GM23338 (cell line): Measurements from ENCODE around the gene TRAPPC12.

Source experiments
- CREB1 ChIP-seq: fragments of 250-450 bp; sonication (Bioruptor Pico); IDR thresholded peaks from 2 replicates; pipeline ENCODE4 v1.5.0; 2020; ENCODE audit warnings: low read depth, mild to moderate bottlenecking, moderate library complexity
- CTCF ChIP-seq, 2 experiments: fragments of 200-600 bp in 1 of 2; sonication (generic) in 1 of 2; conservative IDR thresholded peaks; 2 replicates each; pipeline versions ENCODE4 v1.5.1 to v1.6.1; 2016 to 2017; ENCODE audit warnings: antibody characterized with exemption in 2 of 2, low read depth in 2 of 2, mild to moderate bottlenecking in 2 of 2, moderate library complexity in 1 of 2
- ETS1 ChIP-seq: IDR thresholded peaks from 2 replicates; pipeline ENCODE4 v1.6.1; 2016; ENCODE audit warnings: antibody characterized with exemption
- EZH2 ChIP-seq: fragments of 200-600 bp; sonication (generic); IDR thresholded peaks from one replicate; pipeline ENCODE4 v1.8.0; 2017; ENCODE audit warnings: antibody characterized with exemption, mild to moderate bottlenecking, low read depth; ENCODE audit not compliant: unreplicated experiment
- EZH2phosphoT487 ChIP-seq: fragments of 200-600 bp; sonication (generic); IDR thresholded peaks from one replicate; pipeline ENCODE4 v1.8.1; 2018; ENCODE audit warnings: antibody characterized with exemption; ENCODE audit not compliant: unreplicated experiment
- JUNB ChIP-seq: IDR thresholded peaks from one replicate; pipeline ENCODE4 v1.6.1; 2016; ENCODE audit warnings: antibody characterized with exemption; ENCODE audit not compliant: unreplicated experiment
- NANOG ChIP-seq: IDR thresholded peaks from 2 replicates; pipeline ENCODE4 v1.6.1; 2016; ENCODE audit warnings: antibody characterized with exemption, borderline replicate concordance
- POLR2AphosphoS5 ChIP-seq: IDR thresholded peaks from 2 replicates; pipeline ENCODE4 v1.6.1; 2016; ENCODE audit warnings: antibody characterized with exemption, low read depth
- TF ChIP-seq, protein P1 (sequence below): IDR thresholded peaks from one replicate; pipeline ENCODE4 v1.6.1; 2018; ENCODE audit warnings: antibody characterized with exemption; ENCODE audit not compliant: unreplicated experiment

DNA sequence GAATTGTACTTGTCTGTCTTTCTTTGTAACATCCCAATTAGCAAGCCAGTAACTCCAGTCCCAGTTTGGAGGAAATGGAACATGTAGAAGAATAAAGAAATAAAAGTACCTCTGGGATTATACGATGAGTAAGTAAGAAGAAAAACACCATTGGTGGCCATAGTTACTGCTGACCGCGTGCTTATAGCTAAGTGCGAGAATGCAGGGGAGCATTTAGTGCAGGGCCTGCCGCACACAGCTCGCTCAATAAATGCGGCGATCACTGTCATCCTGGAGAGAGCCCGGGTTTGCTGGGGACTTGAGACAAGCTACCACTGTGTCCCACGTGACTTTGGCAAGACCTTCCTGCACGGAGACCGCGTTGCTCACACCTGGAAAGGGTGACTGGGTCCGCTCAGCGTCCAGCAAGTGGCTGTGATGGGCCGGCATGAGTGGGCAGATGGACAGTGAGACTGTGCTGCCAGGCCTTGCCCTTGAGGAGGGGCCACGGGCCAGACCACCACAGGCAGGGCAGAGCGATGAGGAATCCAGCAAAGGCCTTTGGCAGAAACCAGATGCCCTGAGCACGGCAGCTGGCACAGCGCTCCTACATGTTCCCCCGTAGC is 85.0 kb downstream of the TRAPPC12 start:
- TF ChIP-seq CTCF (conservative IDR thresholded peaks at IDR 0.05; ENCODE audit: low read depth in 2 of 2): no peak
- no peak for TF ChIP-seq POLR2AphosphoS5
- TF ChIP-seq EZH2phosphoT487: no peak
- no peak for TF ChIP-seq ETS1
- TF ChIP-seq, protein P1, sequence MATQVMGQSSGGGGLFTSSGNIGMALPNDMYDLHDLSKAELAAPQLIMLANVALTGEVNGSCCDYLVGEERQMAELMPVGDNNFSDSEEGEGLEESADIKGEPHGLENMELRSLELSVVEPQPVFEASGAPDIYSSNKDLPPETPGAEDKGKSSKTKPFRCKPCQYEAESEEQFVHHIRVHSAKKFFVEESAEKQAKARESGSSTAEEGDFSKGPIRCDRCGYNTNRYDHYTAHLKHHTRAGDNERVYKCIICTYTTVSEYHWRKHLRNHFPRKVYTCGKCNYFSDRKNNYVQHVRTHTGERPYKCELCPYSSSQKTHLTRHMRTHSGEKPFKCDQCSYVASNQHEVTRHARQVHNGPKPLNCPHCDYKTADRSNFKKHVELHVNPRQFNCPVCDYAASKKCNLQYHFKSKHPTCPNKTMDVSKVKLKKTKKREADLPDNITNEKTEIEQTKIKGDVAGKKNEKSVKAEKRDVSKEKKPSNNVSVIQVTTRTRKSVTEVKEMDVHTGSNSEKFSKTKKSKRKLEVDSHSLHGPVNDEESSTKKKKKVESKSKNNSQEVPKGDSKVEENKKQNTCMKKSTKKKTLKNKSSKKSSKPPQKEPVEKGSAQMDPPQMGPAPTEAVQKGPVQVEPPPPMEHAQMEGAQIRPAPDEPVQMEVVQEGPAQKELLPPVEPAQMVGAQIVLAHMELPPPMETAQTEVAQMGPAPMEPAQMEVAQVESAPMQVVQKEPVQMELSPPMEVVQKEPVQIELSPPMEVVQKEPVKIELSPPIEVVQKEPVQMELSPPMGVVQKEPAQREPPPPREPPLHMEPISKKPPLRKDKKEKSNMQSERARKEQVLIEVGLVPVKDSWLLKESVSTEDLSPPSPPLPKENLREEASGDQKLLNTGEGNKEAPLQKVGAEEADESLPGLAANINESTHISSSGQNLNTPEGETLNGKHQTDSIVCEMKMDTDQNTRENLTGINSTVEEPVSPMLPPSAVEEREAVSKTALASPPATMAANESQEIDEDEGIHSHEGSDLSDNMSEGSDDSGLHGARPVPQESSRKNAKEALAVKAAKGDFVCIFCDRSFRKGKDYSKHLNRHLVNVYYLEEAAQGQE: no peak
- no peak for TF ChIP-seq EZH2
- TF ChIP-seq JUNB: no peak
- no peak for TF ChIP-seq NANOG
- TF ChIP-seq CREB1: no peak
